GM18519 (cell line): ENCODE data around the gene RAPSN.

Source experiments
- ATAC-seq: cut with Tn5 transposase; IDR thresholded peaks from one replicate; pipeline ENCODE4 v1.9.1; 2021; ENCODE audit warnings: mild to moderate bottlenecking, moderate library complexity; ENCODE audit not compliant: unreplicated experiment, low FRiP score

The RAPSN gene

GRCh38 chr11:47393163-47394049, 55.5 kb downstream of the RAPSN start:
- ATAC-seq, result no peak

DNA sequence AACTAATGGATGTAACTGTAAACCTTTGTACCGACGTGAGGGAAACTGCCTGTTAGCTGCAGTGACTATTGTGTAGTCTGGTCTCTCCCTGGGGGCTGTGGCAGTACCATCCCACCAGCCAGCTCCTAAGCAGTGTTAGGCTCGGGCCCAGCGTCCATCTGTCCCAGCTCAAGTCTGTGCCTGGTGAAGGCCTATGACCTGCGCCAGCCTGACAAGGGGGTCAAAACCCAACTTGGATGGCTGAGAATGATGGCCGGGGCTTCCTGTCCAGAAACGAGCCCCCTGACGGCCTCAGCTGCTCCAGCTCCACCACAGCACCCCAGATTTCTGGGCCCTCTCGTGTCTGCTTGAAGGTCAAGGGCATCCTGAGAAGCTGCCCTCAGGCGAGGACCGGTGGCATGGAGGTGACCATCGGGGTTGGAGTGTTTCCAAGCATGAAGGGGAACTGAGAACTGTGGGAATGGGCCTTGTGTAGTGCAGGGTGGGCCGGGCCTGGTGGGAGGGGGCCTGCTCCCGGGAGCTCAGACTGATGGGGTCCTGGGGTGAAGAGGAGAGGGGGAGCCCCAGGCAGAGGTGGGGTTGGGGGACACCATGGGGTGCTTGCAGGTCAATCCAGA, 56.3 kb downstream of the RAPSN start:
- ATAC-seq, result no peak

GRCh38 chr11:47391711-47392432, 57.1 kb downstream of the RAPSN start:
- ATAC-seq, result no peak

DNA sequence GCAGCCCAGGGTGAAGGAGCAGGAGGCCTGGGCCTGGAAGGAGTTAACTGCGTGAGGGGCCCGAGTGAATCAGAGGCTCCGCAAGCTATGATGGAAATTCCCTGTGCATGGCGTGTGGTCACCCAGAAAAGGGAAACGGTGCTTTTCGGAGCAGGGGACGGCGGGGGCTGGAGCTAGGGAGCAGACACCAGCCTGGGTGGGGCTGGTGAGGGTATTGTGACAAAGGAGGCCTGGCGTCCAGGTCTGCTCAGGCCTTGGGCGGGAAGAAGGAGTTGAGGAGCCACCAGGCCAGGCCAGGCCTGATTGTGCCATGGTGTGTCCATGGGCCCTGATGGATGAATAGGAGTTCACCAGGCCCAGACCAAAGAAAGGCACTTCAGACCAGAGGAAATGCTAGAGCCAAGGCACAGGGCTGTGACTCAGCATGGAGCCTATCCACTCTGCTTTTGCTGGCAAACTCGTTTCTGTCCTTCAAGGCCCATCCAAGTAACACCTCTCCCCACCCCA, 57.8 kb downstream of the RAPSN start:
- ATAC-seq, result no peak

- no peak for ATAC-seq
Observed at GRCh38 chr11:47390422-47390760, 58.5 kb downstream of the RAPSN start.

- ATAC-seq, result no peak
Observed at GRCh38 chr11:47389577-47390421, 59.1 kb downstream of the RAPSN start.

DNA sequence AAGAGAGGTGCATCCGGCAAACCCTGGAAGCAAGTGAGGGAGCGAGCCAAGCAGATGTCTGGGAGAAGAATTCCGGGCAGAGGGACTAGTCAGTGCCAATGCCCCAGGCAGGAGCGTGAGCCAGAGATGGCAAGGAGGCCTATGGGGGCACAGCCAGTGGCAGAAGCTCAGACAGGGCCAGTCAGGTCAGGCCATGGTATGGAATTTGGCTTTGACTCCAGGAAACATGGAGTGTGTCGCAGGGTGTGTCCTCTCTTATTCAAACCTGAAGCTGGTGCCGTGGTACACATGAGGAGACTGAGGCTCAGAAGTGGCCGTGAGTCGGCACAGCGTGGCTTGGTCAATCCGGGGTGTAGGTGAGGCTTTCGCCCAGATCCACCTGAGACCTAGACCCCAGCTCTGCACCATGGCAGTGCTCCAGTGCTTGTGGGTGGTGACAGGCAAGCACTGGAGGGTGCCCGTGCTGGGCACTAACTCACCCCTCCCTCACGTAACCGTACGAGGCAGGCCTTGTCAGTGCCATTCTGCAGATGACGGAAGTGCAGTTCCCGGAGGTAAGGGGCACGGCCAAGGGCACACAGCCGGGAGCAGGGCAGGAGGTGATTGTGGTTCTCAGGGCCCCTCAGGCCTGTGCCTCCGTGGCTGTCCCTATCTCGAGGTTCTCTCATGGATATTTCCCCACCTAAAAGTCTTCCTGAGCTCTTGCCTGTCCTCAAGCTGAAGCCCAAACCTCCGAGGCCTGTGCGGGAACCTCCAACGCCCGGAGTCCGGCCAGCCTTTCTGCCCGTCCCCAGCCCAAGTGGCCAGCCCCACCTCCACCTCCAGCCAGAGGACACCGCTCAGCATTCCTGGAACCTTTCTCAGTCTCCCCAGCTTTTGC, 60.0 kb downstream of the RAPSN start:
- ATAC-seq, result no peak

DNA sequence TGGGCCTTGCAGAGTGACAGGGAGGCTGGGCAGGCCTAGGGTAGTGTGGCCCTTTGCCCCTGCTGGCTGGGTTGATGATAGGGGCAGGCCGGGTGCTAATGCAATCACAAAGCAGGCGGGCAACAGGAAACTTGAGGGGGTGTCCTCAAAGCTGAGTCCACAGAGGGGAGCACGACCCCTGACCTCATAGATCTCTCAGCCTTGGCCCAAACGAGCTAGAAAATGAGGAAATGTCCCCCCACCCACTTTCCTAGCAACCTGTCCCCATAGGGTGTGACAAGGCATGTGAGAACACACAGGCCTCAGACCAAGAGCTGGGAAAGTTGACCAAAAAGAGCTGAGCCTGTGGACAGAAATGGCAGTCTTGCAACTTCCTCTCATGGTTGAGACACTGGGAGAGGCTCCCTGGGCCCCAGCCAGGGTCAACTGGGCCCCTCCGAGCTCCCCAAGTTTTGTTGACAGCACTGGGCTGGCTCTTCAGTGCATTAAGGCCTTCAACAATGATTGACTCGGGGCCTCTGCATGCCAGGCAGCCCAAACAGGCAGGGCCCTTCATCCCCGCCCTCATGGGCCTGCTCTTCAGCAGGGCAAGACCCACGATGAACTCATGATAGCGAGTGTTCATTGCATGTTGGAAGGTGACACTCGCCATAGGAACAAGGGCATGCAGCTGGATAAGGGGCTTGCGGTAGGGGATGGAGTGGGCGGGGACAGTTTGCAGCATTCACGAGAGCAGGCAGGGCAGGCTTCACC, 60.8 kb downstream of the RAPSN start:
- no peak for ATAC-seq
